DMS 273 (cell line): ENCODE data around the gene ITGA8.
"Not testable (repeated sequence)": the region's sequence is repeated elsewhere in the genome, so short reads cannot be mapped to it uniquely, and the experiment has no call there.

Experiments used
- DNase-seq: peaks from one replicate; lab custom pipeline; 2025; ENCODE audit not compliant: unreplicated experiment; lab: John Stamatoyannopoulos, UW

Gene ITGA8

GRCh38 chr10:15719899-15720634 lies at the start of gene ITGA8:
Gene ITGA8, minus strand, starts transcription at chr10:15719922. Its CDS starts 151 bp downstream, at chr10:15719771.
- peak; percentile 69 for DNase-seq

GRCh38 chr10:15764892-15765454 lies 45.3 kb upstream of the ITGA8 start:
- no peak for DNase-seq

GRCh38 chr10:15763006-15763405 lies 43.3 kb upstream of the ITGA8 start:
- DNase-seq, result peak; percentile 73

- DNase-seq, result not testable (repeated sequence)
These were observed 42.5 kb upstream of the ITGA8 start for GRCh38 chr10:15762239-15762638.

- DNase-seq, result not testable (repeated sequence)
These were observed 41.5 kb upstream of the ITGA8 start for GRCh38 chr10:15761224-15761623.

- DNase-seq, result no peak
These were observed 41.0 kb upstream of the ITGA8 start for GRCh38 chr10:15760681-15761080.

- no peak for DNase-seq
These were observed 39.5 kb upstream of the ITGA8 start for GRCh38 chr10:15759265-15759664.

GRCh38 chr10:15758618-15759017 lies 38.9 kb upstream of the ITGA8 start:
- no peak for DNase-seq

GRCh38 chr10:15754937-15755336 lies 35.2 kb upstream of the ITGA8 start:
- DNase-seq, result no peak

- no peak for DNase-seq
These were observed 31.3 kb upstream of the ITGA8 start for GRCh38 chr10:15751046-15751445.

- DNase-seq, result peak; percentile 49
These were observed 28.4 kb upstream of the ITGA8 start for GRCh38 chr10:15748126-15748525.

GRCh38 chr10:15747632-15748031 lies 27.9 kb upstream of the ITGA8 start:
- DNase-seq, result no peak

GRCh38 chr10:15745751-15746150 lies 26.0 kb upstream of the ITGA8 start:
- DNase-seq, result peak; percentile 85

GRCh38 chr10:15744217-15744865 lies 24.6 kb upstream of the ITGA8 start:
- DNase-seq, result peak; percentile 59

- no peak for DNase-seq
These were observed 23.7 kb upstream of the ITGA8 start for GRCh38 chr10:15743443-15743842.

- DNase-seq, result no peak
These were observed 23.1 kb upstream of the ITGA8 start for GRCh38 chr10:15742836-15743235.

- no peak for DNase-seq
These were observed 22.4 kb upstream of the ITGA8 start for GRCh38 chr10:15742102-15742501.

GRCh38 chr10:15741581-15741980 lies 21.9 kb upstream of the ITGA8 start:
- DNase-seq, result no peak

GRCh38 chr10:15740261-15740660 lies 20.5 kb upstream of the ITGA8 start:
- DNase-seq, result no peak

- no peak for DNase-seq
These were observed 19.7 kb upstream of the ITGA8 start for GRCh38 chr10:15739254-15739970.

GRCh38 chr10:15738270-15738925 lies 18.7 kb upstream of the ITGA8 start:
- peak; percentile 19 for DNase-seq
